ENCODE results near the gene TNS1.

TNS1 gene

GRCh38 chr2:217861334-217861877 is 141.4 kb downstream of the TNS1 start:
- no peak for DNase-seq

- DNase-seq, result no peak
Observed at GRCh38 chr2:217859926-217860325, 142.9 kb downstream of the TNS1 start.

- DNase-seq, result peak; percentile 40 to 72 (median 63)
Observed at GRCh38 chr2:217858519-217859491, 144.0 kb downstream of the TNS1 start.

- no peak for DNase-seq
Observed at GRCh38 chr2:217857624-217858506, 144.9 kb downstream of the TNS1 start.

GRCh38 chr2:217856871-217857270 is 145.9 kb downstream of the TNS1 start:
- DNase-seq, result no peak

GRCh38 chr2:217856159-217856558 is 146.6 kb downstream of the TNS1 start:
- DNase-seq, result no peak

- DNase-seq, result peak in 1 of 3 experiments; percentile 85
Observed at GRCh38 chr2:217854684-217855420, 147.9 kb downstream of the TNS1 start.

- DNase-seq, result no peak
Observed at GRCh38 chr2:217853961-217854360, 148.8 kb downstream of the TNS1 start.

GRCh38 chr2:217853301-217853881 is 149.4 kb downstream of the TNS1 start:
- DNase-seq, result no peak

- DNase-seq, result no peak
Observed at GRCh38 chr2:217852555-217853211, 150.1 kb downstream of the TNS1 start.

- no peak for DNase-seq
Observed at GRCh38 chr2:217851191-217852020, 151.4 kb downstream of the TNS1 start.

GRCh38 chr2:217849154-217849975 is 153.4 kb downstream of the TNS1 start:
- DNase-seq, result no peak

GRCh38 chr2:217848351-217848957 is 154.3 kb downstream of the TNS1 start:
- no peak for DNase-seq

GRCh38 chr2:217847552-217848350 is 155.0 kb downstream of the TNS1 start:
- DNase-seq, result no peak

- DNase-seq, result no peak
Observed at GRCh38 chr2:217847115-217847514, 155.7 kb downstream of the TNS1 start.

GRCh38 chr2:217846321-217846743 is 156.5 kb downstream of the TNS1 start:
- no peak for DNase-seq

GRCh38 chr2:217845301-217845700 is 157.5 kb downstream of the TNS1 start:
- no peak for DNase-seq

- DNase-seq, result no peak
Observed at GRCh38 chr2:217844696-217845095, 158.1 kb downstream of the TNS1 start.
